ENCODE measurements around the gene ADAMTS14.

- no peak for TF ChIP-seq POLR2AphosphoS5 (IDR thresholded peaks at IDR 0.05; ENCODE audit: low read depth, low read length)
- TF ChIP-seq POLR2A (IDR thresholded peaks at IDR 0.05; ENCODE audit: low read depth, low read length) = no peak
- no peak for TF ChIP-seq SPI1 (IDR thresholded peaks at IDR 0.05; ENCODE audit: low read depth, low read length)
Observed at GRCh38 chr10:70651661-70652060, 20.6 kb upstream of the ADAMTS14 start.

Data from GM12891 (cell line).